Measurements from ENCODE around the gene HAPLN3. TPM values are rescaled to one million over a fixed set of nuclear protein-coding genes. Genes with fewer than 3 reads are reported as not detected.
"Not testable (repeated sequence)": the region's sequence is repeated elsewhere in the genome, so short reads cannot be mapped to it uniquely, and the experiment has no call there.

HAPLN3 gene
- total RNA-seq = 100 to 1,000 TPM; 103 to 105 TPM

- Mint-ChIP-seq H3K4me1 (ENCODE audit: low read depth) (peaks cover 38% of the 10 kb centered on the region), H3K9me3 (no peaks in the 10 kb centered on the region), H3K36me3 (ENCODE audit: low read depth) (peaks cover 5% of the 10 kb centered on the region), H3K27me3 (ENCODE audit: low read depth) (no peaks in the 10 kb centered on the region), H3K27ac (peak within 1 kb of the TSS; percentile 78), H3K4me3 (peak within 1 kb of the TSS; percentile 86)
- peak; percentile 84 for DNase-seq
- intact Hi-C loops (cut with micrococcal nuclease) = loop anchor here (1.0 to 5.0 kb wide), 11 partner anchors 9 to 440 kb away; partner anchors contain the start of genes ABHD2, DET1, FANCI and MFGE8
- CTCF ChIA-PET = interaction anchor here (0.6 to 2.4 kb wide), 13 partner anchors 9 to 424 kb away, joined by 3 to 24 read pairs (median 3); no protein-coding TSS in a partner anchor
Measured at GRCh38 chr15:88894819-88895767, at the start of gene HAPLN3. Gene HAPLN3 (minus strand): TSS chr15:88895544. CDS start chr15:88887298, 8,246 bp downstream.

GRCh38 chr15:88940110-88940675 is 44.8 kb upstream of the HAPLN3 start:
- Mint-ChIP-seq H3K4me3 (no peak overlapping the region), H3K27me3 (ENCODE audit: low read depth) (no peaks in the 10 kb centered on the region), H3K27ac (no peak overlapping the region), H3K36me3 (ENCODE audit: low read depth) (no peaks in the 10 kb centered on the region), H3K9me3 (no peaks in the 10 kb centered on the region), H3K4me1 (ENCODE audit: low read depth) (no peaks in the 10 kb centered on the region)
- no peak for DNase-seq
- intact Hi-C loops (cut with micrococcal nuclease) = no loop called here
- CTCF ChIA-PET = no interaction called here

- no peaks in the 10 kb centered on the region for H3K27me3 Mint-ChIP-seq (ENCODE audit: low read depth)
- H3K27ac Mint-ChIP-seq = no peak overlapping the region
Measured at GRCh38 chr15:88939486-88939806, 44.1 kb upstream of the HAPLN3 start.

GRCh38 chr15:88938802-88939485 is 43.6 kb upstream of the HAPLN3 start:
- H3K4me1 Mint-ChIP-seq (ENCODE audit: low read depth) = no peaks in the 10 kb centered on the region
- CTCF ChIA-PET = interaction anchor here (0.6 kb wide), 2 partner anchors 77 to 289 kb away, joined by 3 to 4 read pairs; no protein-coding TSS in a partner anchor
- no peaks in the 10 kb centered on the region for H3K36me3 Mint-ChIP-seq (ENCODE audit: low read depth)
- intact Hi-C loops (cut with micrococcal nuclease) = no loop called here
- H3K27me3 Mint-ChIP-seq (ENCODE audit: low read depth) = no peaks in the 10 kb centered on the region
- no peak overlapping the region for H3K4me3 Mint-ChIP-seq
- H3K27ac Mint-ChIP-seq = no peak overlapping the region
- DNase-seq = no peak
- no peaks in the 10 kb centered on the region for H3K9me3 Mint-ChIP-seq

More at GRCh38 chr15:88939486-88939806, 44.1 kb upstream of the HAPLN3 start:
- Mint-ChIP-seq H3K4me3 (no peak overlapping the region), H3K36me3 (ENCODE audit: low read depth) (no peaks in the 10 kb centered on the region), H3K4me1 (ENCODE audit: low read depth) (no peaks in the 10 kb centered on the region), H3K9me3 (no peaks in the 10 kb centered on the region)
- DNase-seq = no peak
- intact Hi-C loops (cut with micrococcal nuclease) = no loop called here
- CTCF ChIA-PET = interaction anchor here (0.6 kb wide), 2 partner anchors 76 to 289 kb away, joined by 3 to 4 read pairs; no protein-coding TSS in a partner anchor

- CTCF ChIA-PET = not testable (repeated sequence)
Measured at GRCh38 chr15:88934449-88934848, 39.1 kb upstream of the HAPLN3 start.

GRCh38 chr15:88932875-88933330 is 37.6 kb upstream of the HAPLN3 start:
- H3K27ac Mint-ChIP-seq = no peak overlapping the region
- no peak overlapping the region for H3K4me3 Mint-ChIP-seq
- H3K36me3 Mint-ChIP-seq (ENCODE audit: low read depth) = no peaks in the 10 kb centered on the region
- DNase-seq = no peak
- intact Hi-C loops (cut with micrococcal nuclease) = no loop called here
- CTCF ChIA-PET = no interaction called here
- H3K27me3 Mint-ChIP-seq (ENCODE audit: low read depth) = no peaks in the 10 kb centered on the region
- no peaks in the 10 kb centered on the region for H3K9me3 Mint-ChIP-seq
- H3K4me1 Mint-ChIP-seq (ENCODE audit: low read depth) = no peaks in the 10 kb centered on the region

More at GRCh38 chr15:88934449-88934848, 39.1 kb upstream of the HAPLN3 start:
- H3K4me3 Mint-ChIP-seq; DNase-seq; H3K27ac Mint-ChIP-seq; H3K9me3 Mint-ChIP-seq; H3K4me1 Mint-ChIP-seq (ENCODE audit: low read depth); H3K27me3 Mint-ChIP-seq (ENCODE audit: low read depth); intact Hi-C loops (cut with micrococcal nuclease); H3K36me3 Mint-ChIP-seq (ENCODE audit: low read depth): not testable (repeated sequence)

- Mint-ChIP-seq H3K27ac (no peak overlapping the region), H3K27me3 (ENCODE audit: low read depth) (no peaks in the 10 kb centered on the region), H3K4me1 (ENCODE audit: low read depth) (no peaks in the 10 kb centered on the region), H3K9me3 (no peaks in the 10 kb centered on the region), H3K36me3 (ENCODE audit: low read depth) (no peaks in the 10 kb centered on the region), H3K4me3 (no peak overlapping the region)
- DNase-seq = no peak
- intact Hi-C loops (cut with micrococcal nuclease) = no loop called here
- CTCF ChIA-PET = no interaction called here
Measured at GRCh38 chr15:88932271-88932874, 37.0 kb upstream of the HAPLN3 start.

GRCh38 chr15:88930579-88930978 is 35.2 kb upstream of the HAPLN3 start:
- CTCF ChIA-PET = no interaction called here
- H3K9me3 Mint-ChIP-seq = no peaks in the 10 kb centered on the region
- no peak overlapping the region for H3K4me3 Mint-ChIP-seq
- no peaks in the 10 kb centered on the region for H3K27me3 Mint-ChIP-seq (ENCODE audit: low read depth)
- no peak for DNase-seq
- intact Hi-C loops (cut with micrococcal nuclease) = no loop called here
- no peaks in the 10 kb centered on the region for H3K4me1 Mint-ChIP-seq (ENCODE audit: low read depth)
- no peaks in the 10 kb centered on the region for H3K36me3 Mint-ChIP-seq (ENCODE audit: low read depth)
- H3K27ac Mint-ChIP-seq = no peak overlapping the region

- H3K36me3 Mint-ChIP-seq (ENCODE audit: low read depth); H3K27me3 Mint-ChIP-seq (ENCODE audit: low read depth); intact Hi-C loops (cut with micrococcal nuclease); H3K4me1 Mint-ChIP-seq (ENCODE audit: low read depth); H3K4me3 Mint-ChIP-seq; H3K27ac Mint-ChIP-seq; H3K9me3 Mint-ChIP-seq; DNase-seq: not testable (repeated sequence)
- CTCF ChIA-PET = interaction anchor here (0.7 kb wide), 1 partner anchor 133 kb away, joined by 3 read pairs; no protein-coding TSS in a partner anchor
Measured at GRCh38 chr15:88929358-88930098, 34.2 kb upstream of the HAPLN3 start.

GRCh38 chr15:88928192-88928591 is 32.8 kb upstream of the HAPLN3 start:
- H3K27me3 Mint-ChIP-seq (ENCODE audit: low read depth); H3K4me3 Mint-ChIP-seq; DNase-seq; intact Hi-C loops (cut with micrococcal nuclease); H3K9me3 Mint-ChIP-seq; H3K36me3 Mint-ChIP-seq (ENCODE audit: low read depth); H3K27ac Mint-ChIP-seq; H3K4me1 Mint-ChIP-seq (ENCODE audit: low read depth); CTCF ChIA-PET: not testable (repeated sequence)

- intact Hi-C loops (cut with micrococcal nuclease); H3K4me1 Mint-ChIP-seq (ENCODE audit: low read depth); H3K4me3 Mint-ChIP-seq; H3K27me3 Mint-ChIP-seq (ENCODE audit: low read depth); DNase-seq; H3K27ac Mint-ChIP-seq; H3K9me3 Mint-ChIP-seq; H3K36me3 Mint-ChIP-seq (ENCODE audit: low read depth): not testable (repeated sequence)
- CTCF ChIA-PET = interaction anchor here (0.6 to 1.6 kb wide), 2 partner anchors 21 to 370 kb away, joined by 3 read pairs; no protein-coding TSS in a partner anchor
Measured at GRCh38 chr15:88925648-88926047, 30.3 kb upstream of the HAPLN3 start.
